IPS DF 4.7 (cell line): ENCODE measurements around the gene FYTTD1.
A peak's percentile ranks its signal among the peaks of the same experiment; 100 is the strongest.

Experiments
- DNase-seq: peaks from one replicate; pipeline ENCODE4 v3.0.0-alpha.2; 2013; ENCODE audit warnings: low spot score; ENCODE audit errors: extremely low read depth

The FYTTD1 gene

GRCh38 chr3:197737319-197737649 lies 12.4 kb upstream of the FYTTD1 start:
- no peak for DNase-seq

GRCh38 chr3:197737749-197738462 lies 11.8 kb upstream of the FYTTD1 start:
- no peak for DNase-seq

- no peak for DNase-seq
Observed at GRCh38 chr3:197742787-197743186, 6.9 kb upstream of the FYTTD1 start.

DNA sequence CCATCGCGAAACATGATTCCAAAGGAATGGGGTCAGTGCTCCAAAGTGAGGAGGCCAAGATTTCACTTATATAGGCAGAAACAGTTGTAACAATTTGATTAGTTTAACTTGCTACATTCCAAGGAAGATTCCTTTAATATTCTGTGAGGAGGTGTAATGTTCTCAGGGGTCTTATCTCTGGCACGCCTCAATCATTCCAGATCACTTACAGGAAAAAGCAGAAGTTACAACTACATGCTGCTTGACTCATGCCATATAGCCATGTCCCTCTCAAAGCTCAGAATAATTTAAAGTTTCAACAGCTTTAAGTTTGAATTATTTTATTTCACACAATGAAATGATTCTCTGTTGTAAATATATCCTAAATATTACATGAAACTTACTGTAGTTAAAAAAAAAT lies 3.5 kb upstream of the FYTTD1 start:
- DNase-seq = no peak

DNA sequence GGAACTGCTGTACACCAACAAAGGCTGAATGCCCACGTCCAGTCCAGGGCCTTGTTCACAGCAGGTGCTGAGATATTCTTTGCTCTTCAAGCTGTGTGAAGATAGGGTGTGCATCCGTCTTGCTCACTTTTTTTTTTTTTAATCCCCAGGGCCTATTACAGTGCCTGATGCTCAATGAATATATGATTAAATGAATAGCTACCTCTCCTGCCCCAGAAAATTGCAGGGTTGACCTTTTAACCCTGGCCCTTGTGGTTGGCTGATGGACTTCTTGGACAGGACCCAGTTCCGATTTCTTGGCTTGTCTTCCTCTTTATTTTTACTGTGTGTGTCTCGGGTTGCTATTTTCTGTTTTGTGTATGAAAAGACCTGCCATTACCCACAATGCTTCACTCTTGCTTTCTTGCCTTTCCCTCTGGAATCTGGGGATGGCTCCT lies 2.9 kb upstream of the FYTTD1 start:
- no peak for DNase-seq

- no peak for DNase-seq
Observed at GRCh38 chr3:197748597-197749314, 927 bp upstream of the FYTTD1 start.

DNA sequence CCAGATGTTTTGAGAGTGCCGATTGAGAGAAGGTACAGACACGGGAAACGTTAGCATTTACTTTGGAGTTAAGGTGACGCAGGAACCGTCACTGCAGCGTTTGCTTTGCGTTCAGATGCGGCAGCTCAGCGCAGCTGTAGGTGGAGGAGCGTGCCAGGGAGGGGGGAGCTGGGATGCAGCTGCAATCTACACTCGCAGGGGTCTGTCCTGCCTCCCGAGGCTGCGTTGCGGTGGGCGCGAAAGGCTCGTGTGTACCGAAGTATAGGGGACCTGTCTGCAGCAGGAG lies 425 bp upstream of the FYTTD1 start:
- DNase-seq = no peak

- DNase-seq = no peak
Observed at GRCh38 chr3:197750396-197750831, 731 bp downstream of the FYTTD1 start.

GRCh38 chr3:197750858-197751737 lies 1.4 kb downstream of the FYTTD1 start:
- DNase-seq = no peak

DNA sequence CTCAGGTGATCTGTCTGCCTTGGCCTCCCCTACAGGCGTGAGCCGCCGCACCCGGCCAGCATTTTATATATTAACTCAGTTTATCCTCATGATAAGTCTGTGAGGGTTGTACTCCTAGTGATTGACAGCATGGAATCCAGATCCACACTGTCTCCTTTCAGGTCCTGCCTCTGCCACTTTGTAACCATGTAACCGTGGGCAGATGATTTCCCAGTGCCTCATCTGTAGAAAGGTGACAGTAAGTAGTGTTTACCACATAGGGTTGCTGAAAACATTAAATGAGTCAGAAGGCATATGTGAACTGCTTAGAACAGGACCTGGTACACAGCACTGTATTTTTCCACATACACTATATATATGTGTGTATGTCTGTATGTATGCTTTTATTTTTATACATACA lies 2.4 kb downstream of the FYTTD1 start:
- DNase-seq = no peak

- no peak for DNase-seq
Observed at GRCh38 chr3:197753263-197753662, 3.6 kb downstream of the FYTTD1 start.

DNA sequence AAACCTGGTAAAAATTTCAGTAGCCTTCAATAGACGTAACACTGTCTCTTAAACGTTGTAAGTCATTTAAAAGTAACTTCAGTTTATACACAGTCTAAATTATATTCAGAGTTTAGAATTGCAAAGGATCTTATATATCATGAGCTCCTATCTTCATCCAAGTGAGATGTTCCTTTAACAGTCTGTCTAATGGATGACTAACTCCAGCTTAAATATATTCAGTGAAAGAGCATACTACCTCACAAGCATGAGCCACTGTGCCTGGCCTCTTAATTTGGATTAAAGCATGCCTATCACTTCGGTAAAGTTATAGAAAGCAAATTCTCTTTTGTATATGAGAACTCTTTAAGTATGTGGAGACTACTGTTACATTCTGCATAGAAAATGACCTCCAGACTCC lies 7.0 kb downstream of the FYTTD1 start:
- DNase-seq = no peak

GRCh38 chr3:197758512-197758911 lies 8.8 kb downstream of the FYTTD1 start:
- DNase-seq = no peak

DNA sequence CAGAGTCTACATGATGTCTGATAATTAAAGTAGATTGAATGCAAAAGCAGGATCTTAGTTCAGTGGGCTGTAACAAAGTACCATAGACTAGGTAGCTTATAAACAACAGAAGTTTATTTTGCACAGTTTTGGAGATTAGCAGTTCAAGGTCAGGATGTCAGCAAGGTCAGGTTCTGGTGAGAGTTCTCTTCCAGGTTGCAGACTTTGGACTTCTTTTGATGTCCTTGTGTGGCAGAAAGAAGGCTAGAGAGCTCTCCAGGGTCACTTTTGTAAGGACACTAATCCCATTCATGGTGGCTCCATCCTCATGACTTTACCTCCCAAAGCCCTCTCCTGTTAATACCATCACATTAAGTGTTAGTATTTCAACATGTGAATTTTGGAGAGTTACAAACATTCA lies 12.1 kb downstream of the FYTTD1 start:
- no peak for DNase-seq

DNA sequence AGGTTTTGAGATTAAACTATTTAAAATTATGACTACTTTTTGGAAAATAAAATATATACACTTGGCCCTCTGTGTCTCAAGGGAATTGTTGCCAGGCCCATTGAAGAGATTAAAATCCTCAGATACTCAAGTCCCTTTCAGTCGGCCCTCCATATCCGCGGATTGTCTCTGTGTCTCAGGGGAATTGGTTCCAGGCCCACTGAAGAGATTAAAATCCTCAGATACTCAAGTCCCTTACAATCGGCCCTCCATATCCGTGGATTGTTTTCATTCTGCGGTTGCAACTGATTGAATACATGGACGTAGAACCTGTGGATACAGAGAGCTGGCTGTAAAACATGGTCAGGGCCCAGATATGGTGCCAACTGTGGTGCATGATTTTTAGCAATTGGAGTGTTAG lies 25.6 kb downstream of the FYTTD1 start:
- no peak for DNase-seq

GRCh38 chr3:197782230-197782629 lies 32.5 kb downstream of the FYTTD1 start:
- no peak for DNase-seq

- no peak for DNase-seq
Observed at GRCh38 chr3:197784019-197784585, 34.4 kb downstream of the FYTTD1 start.

DNA sequence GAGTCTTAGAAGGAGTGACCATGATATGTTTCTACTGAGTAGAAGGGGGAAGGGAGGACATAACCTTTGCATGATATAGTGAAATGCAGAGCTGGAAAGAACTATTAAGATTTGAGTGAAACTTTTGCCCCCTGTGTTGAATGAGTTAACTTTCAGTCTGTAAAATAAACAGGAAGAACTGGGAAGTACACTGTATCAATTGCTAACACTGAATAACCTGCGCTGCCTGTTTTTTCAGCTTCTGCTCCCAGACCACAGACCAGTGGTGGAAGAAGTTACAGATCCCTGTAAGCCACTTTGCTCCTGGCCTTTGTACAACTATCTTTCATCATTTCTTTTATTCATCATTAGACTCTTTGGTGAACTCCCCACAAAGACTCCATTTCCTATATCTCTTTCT lies 37.7 kb downstream of the FYTTD1 start:
- DNase-seq = no peak

GRCh38 chr3:197789309-197789708 lies 39.6 kb downstream of the FYTTD1 start:
- DNase-seq = no peak

DNA sequence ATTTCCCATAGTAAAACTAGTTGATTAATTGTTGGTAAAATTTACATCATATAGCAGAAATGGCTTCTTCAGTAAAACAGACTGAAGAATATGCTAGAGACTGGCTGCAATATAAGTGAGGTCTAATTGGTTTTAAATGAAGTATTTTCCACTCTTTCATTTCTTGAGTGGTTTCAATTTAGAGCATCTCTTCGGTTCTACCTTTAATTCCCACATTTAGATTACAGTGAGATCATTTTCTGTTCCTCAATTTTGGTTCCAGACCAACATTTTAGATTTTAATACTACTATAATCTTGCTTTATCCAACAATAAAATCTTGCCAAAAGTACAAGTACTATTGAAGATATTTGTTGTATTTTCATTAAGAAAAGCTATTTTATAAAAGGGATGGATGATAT lies 40.4 kb downstream of the FYTTD1 start:
- DNase-seq = no peak

DNA sequence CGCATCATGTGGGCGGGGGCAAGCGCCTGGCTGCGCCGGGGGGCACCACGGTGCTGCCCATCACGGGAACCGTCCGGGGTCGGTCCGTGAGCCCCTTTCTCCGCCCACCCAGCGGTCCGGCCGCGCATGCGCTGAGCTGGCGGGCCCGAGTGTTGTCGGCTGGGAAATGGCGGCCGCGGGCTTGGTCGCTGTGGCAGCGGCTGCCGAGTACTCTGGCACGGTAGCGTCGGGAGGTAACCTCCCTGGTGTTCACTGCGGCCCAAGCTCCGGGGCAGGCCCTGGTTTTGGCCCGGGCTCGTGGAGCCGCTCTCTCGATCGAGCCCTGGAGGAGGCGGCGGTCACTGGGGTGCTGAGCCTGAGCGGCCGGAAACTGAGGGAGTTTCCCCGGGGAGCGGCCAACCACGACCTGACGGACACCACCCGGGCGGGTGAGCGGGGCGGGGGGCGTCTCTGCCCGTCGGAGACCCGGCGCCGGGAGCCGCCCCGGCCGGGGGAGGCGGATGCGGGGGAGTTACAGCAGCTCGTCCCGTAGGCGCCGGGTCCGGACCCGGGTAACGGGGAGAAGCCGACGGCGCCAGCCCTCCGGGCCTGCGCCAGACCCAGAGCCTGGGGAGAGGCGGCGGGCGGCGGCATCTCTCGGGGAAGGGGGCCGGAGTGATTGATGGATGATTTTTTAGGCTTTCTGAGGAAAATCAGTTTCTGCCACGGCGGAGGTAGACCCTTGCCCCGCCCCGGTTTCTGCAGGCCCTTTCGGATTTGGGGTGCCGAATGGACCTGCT lies 41.6 kb downstream of the FYTTD1 start, which contains the start of gene LRCH3:
Gene LRCH3 (plus strand): TSS at position 142 of the 779 bp plus-strand sequence. CDS start 25 bp downstream, at position 167.
- peak; percentile 36 for DNase-seq
